B cell (primary cell): ENCODE data around the gene VMO1. TPM values are rescaled to one million over a fixed set of nuclear protein-coding genes. Genes with fewer than 3 reads are reported as not detected.

Experiments
- ATAC-seq: fragments of 200-7000 bp; cut with Tn5 transposase; one replicate; pipeline ENCODE4 v1.10.0; 2021; ENCODE audit warnings: low read depth, mild to moderate bottlenecking, moderate number of reproducible peaks, moderate library complexity
- CTCF ChIA-PET: fragments of 350-600 bp; sonication (Branson Sonifier 250); formaldehyde crosslinking; loops from one replicate; lab custom pipeline; 2021; ENCODE audit warnings: antibody characterized with exemption, inconsistent platforms; lab: Charles Lee
- POLR2A ChIA-PET: fragments of 350-600 bp; sonication (Branson Sonifier 250); formaldehyde crosslinking; loops from one replicate; lab custom pipeline; 2021; ENCODE audit warnings: antibody characterized with exemption; lab: Charles Lee
- DNase-seq: peaks from one replicate; pipeline ENCODE4 v3.0.0; 2013
- H2AFZ ChIP-seq: 2 replicates; pipeline ENCODE4 v1.6.1; 2012; ENCODE audit warnings: mild to moderate bottlenecking, low read depth, low read length; ENCODE audit not compliant: insufficient read depth, poor library complexity, severe bottlenecking
- H3K27ac ChIP-seq, 2 donors: 1 replicate in 1 of 2; 2 replicates in 1 of 2; pipeline ENCODE4 v1.5.1; 2012 to 2013; ENCODE audit warnings: low read length in 2 of 2, mild to moderate bottlenecking in 2 of 2, moderate library complexity in 1 of 2
- H3K27me3 ChIP-seq, 4 experiments: fragments of 200-600 bp in 1 of 4; sonication (generic) in 1 of 4; replicated peaks in 1 of 4; 1 replicate in 2 of 4; 2 replicates in 2 of 4; pipeline versions ENCODE4 v1.6.1 to v1.7.0; 2013 to 2016; ENCODE audit warnings: low read length in 3 of 4, mild to moderate bottlenecking in 2 of 4, mixed read lengths in 1 of 4, moderate library complexity in 1 of 4; ENCODE audit not compliant: insufficient read depth in 4 of 4, control insufficient read depth in 3 of 4; ENCODE audit errors: control extremely low read depth in 1 of 4
- H3K36me3 ChIP-seq, 2 experiments: replicated peaks in 1 of 2; 1 replicate in 1 of 2; 2 replicates in 1 of 2; pipeline versions ENCODE4 v1.6.1 to v1.7.1; 2013; ENCODE audit warnings: low read length in 1 of 2; ENCODE audit not compliant: insufficient read depth in 2 of 2, control insufficient read depth in 1 of 2; ENCODE audit errors: control extremely low read depth in 1 of 2, extremely low read depth in 1 of 2
- H3K4me1 ChIP-seq, 2 donors: fragments of 200-600 bp in 1 of 2; sonication (generic) in 1 of 2; 1 replicate in 1 of 2; 2 replicates in 1 of 2; pipeline versions ENCODE4 v1.5.1 to v1.6.1; 2013 to 2017; ENCODE audit warnings: low read length in 2 of 2; ENCODE audit not compliant: control insufficient read depth in 2 of 2, insufficient read depth in 2 of 2
- H3K4me2 ChIP-seq: replicated peaks from 2 replicates; pipeline ENCODE3; 2012; ENCODE audit warnings: mild to moderate bottlenecking, low read depth, low read length; ENCODE audit not compliant: poor library complexity, severe bottlenecking
- H3K4me3 ChIP-seq, 5 experiments: fragments of 200-600 bp in 1 of 5; sonication (generic) in 1 of 5; 1 replicate in 3 of 5; 2 replicates in 2 of 5; pipeline versions ENCODE4 v1.5.1 to v1.7.0; 2011 to 2016; ENCODE audit warnings: low read length in 4 of 5, mild to moderate bottlenecking in 4 of 5, low read depth in 2 of 5, control low read depth in 1 of 5, moderate library complexity in 1 of 5; ENCODE audit not compliant: insufficient read depth in 1 of 5; ENCODE audit errors: control extremely low read depth in 1 of 5, extremely low read depth in 1 of 5
- H3K79me2 ChIP-seq: fragments of 200-600 bp; sonication (generic); one replicate; pipeline ENCODE4 v1.6.0; 2016; ENCODE audit warnings: low read length; ENCODE audit not compliant: control insufficient read depth, insufficient read depth
- H3K9ac ChIP-seq: fragments of 200-600 bp; sonication (generic); 2 replicates; pipeline ENCODE4 v1.6.1; 2017; ENCODE audit warnings: mild to moderate bottlenecking, low read length, moderate library complexity
- H3K9me3 ChIP-seq, 3 donors: one replicate each; pipeline versions ENCODE4 v1.6.1 to v1.7.1; 2013; ENCODE audit warnings: low read length in 2 of 3; ENCODE audit not compliant: control insufficient read depth in 2 of 3, insufficient read depth in 1 of 3; ENCODE audit errors: control extremely low read depth in 1 of 3
- H4K20me1 ChIP-seq: 2 replicates; pipeline ENCODE4 v1.6.0; 2012; ENCODE audit warnings: mild to moderate bottlenecking, low read length; ENCODE audit not compliant: insufficient read depth, control insufficient read depth, poor library complexity, severe bottlenecking
- H3K27ac Mint-ChIP-seq: one replicate; pipeline ENCODE4 v1.8.0; 2021; ENCODE audit warnings: mixed read lengths
- H3K27me3 Mint-ChIP-seq: one replicate; pipeline ENCODE4 v1.8.0; 2021; ENCODE audit warnings: mixed read lengths
- H3K4me1 Mint-ChIP-seq: one replicate; pipeline ENCODE4 v1.8.0; 2021; ENCODE audit warnings: mixed read lengths
- H3K4me3 Mint-ChIP-seq: one replicate; pipeline ENCODE4 v1.8.0; 2021; ENCODE audit warnings: mixed read lengths
- H3K9me3 Mint-ChIP-seq: one replicate; pipeline ENCODE4 v1.8.0; 2022; ENCODE audit warnings: mixed read lengths; ENCODE audit not compliant: insufficient read depth
- CTCF ChIP-seq: fragments of 200-600 bp; IDR thresholded peaks from one replicate; pipeline ENCODE4 v1.8.0; 2022; ENCODE audit warnings: antibody characterized with exemption, mild to moderate bottlenecking
- EZH2 ChIP-seq: IDR thresholded peaks from 2 replicates; pipeline ENCODE4 v1.6.1; 2012; ENCODE audit warnings: borderline replicate concordance, low read depth, mild to moderate bottlenecking, moderate library complexity, low read length; ENCODE audit not compliant: insufficient read depth, poor library complexity, severe bottlenecking
- WGBS: methylation state at CpG from one replicate; pipeline ENCODE4 v1.1.5; 2013; ENCODE audit warnings: missing lambda C conversion rate; ENCODE audit not compliant: insufficient coverage; 5-methylcytosine and 5-hydroxymethylcytosine counted together
- intact Hi-C: fragments of 100-400 bp; cut with micrococcal nuclease; formaldehyde crosslinking; loops from one replicate; pipeline ENCODE4 v1.10.0; 2022
- polyA plus RNA-seq: library from polyadenylated mRNA; depleted of rRNA; stranded (reverse); fragments of >200 nt; gene quantifications from 2 replicates; pipeline ENCODE4 v1.2.3, GENCODE V29; 2012
- total RNA-seq, 2 donors: library from RNA; stranded (reverse); fragments of 120-200 nt in 1 of 2; gene quantifications; 1 replicate in 1 of 2; 2 replicates in 1 of 2; pipeline versions ENCODE4 v1.2.3 to v1.2.4, GENCODE V29; 2013 to 2022

The VMO1 gene
- total and polyA plus RNA-seq, 2 donors (not counting 1 experiment from before 2014, with no cell fraction given): 0.57 TPM; not detected in 1

GRCh38 chr17:4738136-4739121 lies 47.7 kb downstream of the VMO1 start:
- Histone ChIP-seq H2AFZ (peak overlapping the region; percentile 77), H3K27me3 (peaks cover 0 to 26% (median 6%) of the 10 kb centered on the region in 4 experiments), H3K36me3 (no peaks in the 10 kb centered on the region), H3K4me1 (peaks cover 31 to 41% of the 10 kb centered on the region in 2 donors), H3K9me3 (no peaks in the 10 kb centered on the region), H3K27ac (peak overlapping the region; percentile 50 to 74), H3K9ac (peak overlapping the region; percentile 76), H4K20me1 (peaks cover 3% of the 10 kb centered on the region), H3K79me2 (peaks cover 6% of the 10 kb centered on the region), H3K4me3 (peak overlapping the region; percentile 38 to 82 (median 70)), H3K4me2 (peak overlapping the region; percentile 97)
- ChIA-PET CTCF (interaction anchor here (0.7 to 1.0 kb wide), 2 partner anchors 30 to 52 kb away, joined by 3 to 5 read pairs; no protein-coding TSS in a partner anchor), POLR2A (interaction anchor here (0.5 to 1.0 kb wide), 2 partner anchors 10 to 29 kb away, joined by 3 to 4 read pairs; no protein-coding TSS in a partner anchor)
- peak overlapping the region; percentile 93 for H3K4me3 Mint-ChIP-seq
- DNase-seq: peak; percentile 74
- ATAC-seq: peak; percentile 22
- peak overlapping the region; percentile 94 for H3K27ac Mint-ChIP-seq
- TF ChIP-seq EZH2 (no peak), CTCF (no peak)
- H3K4me1 Mint-ChIP-seq: peaks cover 42% of the 10 kb centered on the region
- intact Hi-C loops: loop anchor here (1.0 to 2.0 kb wide), 2 partner anchors 7 to 28 kb away; partner anchors contain the start of genes ARRB2 and MED11
- no peaks in the 10 kb centered on the region for H3K9me3 Mint-ChIP-seq
- WGBS: 11% methylated on average over 38 of the region's 41 CpGs
- H3K27me3 Mint-ChIP-seq: no peaks in the 10 kb centered on the region
